HG03103 (cell line): ENCODE measurements around the gene TMA7B.

Source experiments
- ATAC-seq: cut with Tn5 transposase; IDR thresholded peaks from one replicate; pipeline ENCODE4 v1.9.1; 2021; ENCODE audit warnings: low read depth; ENCODE audit not compliant: unreplicated experiment

The TMA7B gene

GRCh38 chr22:39959640-39960447 is at the start of gene TMA7B:
TSS of gene TMA7B (plus strand) at chr22:39960397. CDS start at chr22:39964375, 3,978 bp downstream.
- no peak for ATAC-seq

- ATAC-seq, result no peak
These were observed 49.2 kb upstream of the TMA7B start for GRCh38 chr22:39910876-39911613.

- no peak for ATAC-seq
These were observed 46.9 kb upstream of the TMA7B start for GRCh38 chr22:39913321-39913720.

GRCh38 chr22:39913886-39914285 is 46.3 kb upstream of the TMA7B start:
- ATAC-seq, result no peak

- no peak for ATAC-seq
These were observed 45.6 kb upstream of the TMA7B start for GRCh38 chr22:39914584-39914983.

GRCh38 chr22:39915295-39915726 is 44.9 kb upstream of the TMA7B start:
- ATAC-seq, result no peak

- no peak for ATAC-seq
These were observed 43.7 kb upstream of the TMA7B start for GRCh38 chr22:39916496-39916895.

GRCh38 chr22:39917197-39917643 is 43.0 kb upstream of the TMA7B start:
- no peak for ATAC-seq

- no peak for ATAC-seq
These were observed 42.3 kb upstream of the TMA7B start for GRCh38 chr22:39917776-39918495.

- ATAC-seq, result no peak
These were observed 40.0 kb upstream of the TMA7B start for GRCh38 chr22:39920134-39920743.

- ATAC-seq, result no peak
These were observed 36.5 kb upstream of the TMA7B start for GRCh38 chr22:39923696-39924095.

- ATAC-seq, result no peak
These were observed 35.9 kb upstream of the TMA7B start for GRCh38 chr22:39924286-39924685.

GRCh38 chr22:39925273-39925672 is 34.9 kb upstream of the TMA7B start:
- no peak for ATAC-seq

GRCh38 chr22:39925909-39926679 is 34.1 kb upstream of the TMA7B start:
- ATAC-seq, result no peak

- no peak for ATAC-seq
These were observed 33.4 kb upstream of the TMA7B start for GRCh38 chr22:39926753-39927152.

GRCh38 chr22:39927544-39927943 is 32.7 kb upstream of the TMA7B start:
- ATAC-seq, result no peak

- no peak for ATAC-seq
These were observed 31.4 kb upstream of the TMA7B start for GRCh38 chr22:39928536-39929520.

GRCh38 chr22:39931251-39931650 is 28.9 kb upstream of the TMA7B start:
- ATAC-seq, result no peak

GRCh38 chr22:39932166-39932565 is 28.0 kb upstream of the TMA7B start:
- no peak for ATAC-seq
